Endodermal cell (in vitro differentiated cells): ENCODE data around the gene C13orf46. TPM values are rescaled to one million over a fixed set of nuclear protein-coding genes. Genes with fewer than 3 reads are reported as not detected.

ENCODE experiments used
- DNase-seq: peaks from one replicate; pipeline ENCODE4 v3.0.0-alpha.2; 2017
- H3K27ac ChIP-seq: 2 replicates; pipeline ENCODE4 v1.5.1; 2013; ENCODE audit warnings: mild to moderate bottlenecking, low read depth, low read length, moderate library complexity
- H3K27me3 ChIP-seq: 2 replicates; pipeline ENCODE4 v1.6.1; 2013; ENCODE audit warnings: mild to moderate bottlenecking, low read length, moderate library complexity; ENCODE audit not compliant: insufficient read depth, control insufficient read depth, poor library complexity, severe bottlenecking
- H3K36me3 ChIP-seq: 2 replicates; pipeline ENCODE4 v1.7.0; 2013; ENCODE audit warnings: mild to moderate bottlenecking, low read length, moderate library complexity; ENCODE audit not compliant: control insufficient read depth, insufficient read depth
- H3K4me1 ChIP-seq: one replicate; pipeline ENCODE4 v1.7.0; 2013; ENCODE audit warnings: low read length; ENCODE audit not compliant: control insufficient read depth, insufficient read depth
- H3K4me3 ChIP-seq: 2 replicates; pipeline ENCODE4 v1.5.1; 2013; ENCODE audit warnings: mild to moderate bottlenecking, low read length, moderate library complexity
- H3K9ac ChIP-seq: 2 replicates; pipeline ENCODE4 v1.6.1; 2013; ENCODE audit warnings: mild to moderate bottlenecking, low read length, moderate library complexity; ENCODE audit not compliant: poor library complexity, severe bottlenecking; ENCODE audit errors: extremely low read depth
- H3K9me3 ChIP-seq: 2 replicates; pipeline ENCODE4 v1.6.1; 2013; ENCODE audit warnings: mild to moderate bottlenecking, low read length, moderate library complexity; ENCODE audit not compliant: control insufficient read depth
- H3K27ac Mint-ChIP-seq: 2 replicates; pipeline ENCODE4 v1.8.0; 2020; ENCODE audit warnings: mixed read lengths
- H3K27me3 Mint-ChIP-seq: 2 replicates; pipeline ENCODE4 v1.8.0; 2021; ENCODE audit warnings: mild to moderate bottlenecking, mixed read lengths; ENCODE audit not compliant: insufficient read depth
- H3K36me3 Mint-ChIP-seq: 2 replicates; pipeline ENCODE4 v1.8.0; 2020; ENCODE audit warnings: low read depth, mixed read lengths
- H3K4me1 Mint-ChIP-seq: 2 replicates; pipeline ENCODE4 v1.8.0; 2020; ENCODE audit warnings: mixed read lengths
- H3K4me3 Mint-ChIP-seq: 2 replicates; pipeline ENCODE4 v1.8.0; 2020; ENCODE audit warnings: mild to moderate bottlenecking, moderate library complexity, mixed read lengths
- H3K9me3 Mint-ChIP-seq: 2 replicates; pipeline ENCODE4 v1.8.0; 2020; ENCODE audit warnings: mild to moderate bottlenecking, mixed read lengths
- CTCF ChIP-seq: fragments of 200-600 bp; sonication (generic); conservative IDR thresholded peaks from 2 replicates; pipeline ENCODE4 v1.5.0; 2021; ENCODE audit warnings: antibody characterized with exemption, mild to moderate bottlenecking
- WGBS, 2 experiments: methylation state at CpG; one replicate each; pipeline versions ENCODE4 v1.1.5 to v1.1.7; 2013; ENCODE audit warnings: missing lambda C conversion rate in 2 of 2, mixed read lengths in 1 of 2; ENCODE audit not compliant: insufficient coverage in 1 of 2, insufficient read length in 1 of 2; 5-methylcytosine and 5-hydroxymethylcytosine counted together
- total RNA-seq, 2 donors: library from RNA; stranded (reverse); fragmentation: NEBNext Ultra II Directional in 1 of 2; extraction: Animal tissue kit (Norgen Biotek cat#: 25700) in 1 of 2; gene quantifications; 2 replicates in 1 of 2; 3 replicates in 1 of 2; pipeline ENCODE4 v1.2.1, GENCODE V29; 2021

The C13orf46 gene
- total RNA-seq, 2 donors from 2014 or later, result 0.20 to 0.27 TPM

GRCh38 chr13:113997845-113998751 lies 24.2 kb upstream of the C13orf46 start:
- no peak for DNase-seq
- Mint-ChIP-seq H3K9me3 (no peaks in the 10 kb centered on the region), H3K27me3 (no peaks in the 10 kb centered on the region), H3K4me3 (no peak overlapping the region), H3K4me1 (no peaks in the 10 kb centered on the region), H3K36me3 (peaks cover 9% of the 10 kb centered on the region), H3K27ac (no peak overlapping the region)
- Histone ChIP-seq H3K4me3 (no peak overlapping the region), H3K9me3 (no peaks in the 10 kb centered on the region), H3K9ac (no peak overlapping the region), H3K4me1 (no peaks in the 10 kb centered on the region), H3K36me3 (no peaks in the 10 kb centered on the region), H3K27me3 (no peaks in the 10 kb centered on the region), H3K27ac (no peak overlapping the region)
- TF ChIP-seq CTCF, result no peak
- WGBS, 2 experiments, result 92 to 96% methylated on average over 25 to 29 of the region's 29 CpGs

DNA sequence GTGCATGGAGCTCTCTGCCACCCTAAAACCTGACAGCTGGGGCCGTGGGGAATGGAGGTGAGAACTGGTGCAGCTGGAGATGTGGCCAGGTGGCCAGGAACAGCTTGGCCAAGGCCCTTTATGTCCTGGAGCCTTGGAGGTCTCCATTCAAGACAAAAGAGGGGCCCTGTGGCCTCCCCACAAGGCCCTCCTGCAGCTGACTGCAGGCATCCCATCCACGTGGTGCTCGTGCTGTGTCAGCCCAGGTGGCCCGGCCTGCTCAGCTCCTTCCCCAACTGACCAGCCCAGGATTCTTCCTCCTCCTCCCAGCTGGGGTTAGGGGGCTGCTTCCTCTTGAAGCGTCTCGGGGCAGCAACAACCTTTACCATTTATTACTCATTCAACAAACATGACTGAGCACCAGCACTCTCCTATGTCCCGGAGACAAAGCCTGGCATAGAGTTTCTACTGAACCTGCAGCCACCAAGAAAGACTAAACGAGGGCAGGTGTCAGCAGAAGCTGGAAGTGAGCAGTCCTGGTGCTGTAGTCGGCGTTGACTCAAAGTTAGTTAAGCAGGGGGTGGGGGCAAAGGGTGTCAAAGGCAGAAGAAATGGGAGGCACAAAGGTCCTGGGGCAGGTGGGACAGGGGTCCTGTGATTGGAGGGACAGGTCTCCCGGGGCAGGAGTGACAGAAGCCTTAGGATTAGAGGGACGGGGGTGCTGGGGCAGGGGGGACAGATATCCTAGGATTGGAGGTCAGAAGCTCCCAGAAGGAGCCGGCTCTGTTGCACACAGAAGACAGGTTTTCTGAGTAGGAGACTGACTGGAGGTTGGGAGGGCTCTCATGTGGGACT lies 23.3 kb upstream of the C13orf46 start:
- DNase-seq, result no peak
- H3K4me3 ChIP-seq, result no peak overlapping the region
- H3K27me3 Mint-ChIP-seq, result no peaks in the 10 kb centered on the region

More for the DNA sequence above, 23.3 kb upstream of the C13orf46 start:
- no peaks in the 10 kb centered on the region for H3K4me1 Mint-ChIP-seq
- Histone ChIP-seq H3K27ac (no peak overlapping the region), H3K27me3 (no peaks in the 10 kb centered on the region), H3K9me3 (no peaks in the 10 kb centered on the region), H3K4me1 (no peaks in the 10 kb centered on the region), H3K9ac (no peak overlapping the region), H3K36me3 (no peaks in the 10 kb centered on the region)
- TF ChIP-seq CTCF, result no peak
- peaks cover 12% of the 10 kb centered on the region for H3K36me3 Mint-ChIP-seq
- 83 to 96% methylated on average over 7 to 13 of the region's 13 CpGs for WGBS, 2 experiments
- no peaks in the 10 kb centered on the region for H3K9me3 Mint-ChIP-seq
- no peak overlapping the region for H3K4me3 Mint-ChIP-seq
- H3K27ac Mint-ChIP-seq, result peak overlapping the region; percentile 64
